Measurements from ENCODE around the gene FGFR1OP2.

GRCh38 chr12:26928661-26929060 lies 9.6 kb upstream of the FGFR1OP2 start:
- TF ChIP-seq, protein P1, sequence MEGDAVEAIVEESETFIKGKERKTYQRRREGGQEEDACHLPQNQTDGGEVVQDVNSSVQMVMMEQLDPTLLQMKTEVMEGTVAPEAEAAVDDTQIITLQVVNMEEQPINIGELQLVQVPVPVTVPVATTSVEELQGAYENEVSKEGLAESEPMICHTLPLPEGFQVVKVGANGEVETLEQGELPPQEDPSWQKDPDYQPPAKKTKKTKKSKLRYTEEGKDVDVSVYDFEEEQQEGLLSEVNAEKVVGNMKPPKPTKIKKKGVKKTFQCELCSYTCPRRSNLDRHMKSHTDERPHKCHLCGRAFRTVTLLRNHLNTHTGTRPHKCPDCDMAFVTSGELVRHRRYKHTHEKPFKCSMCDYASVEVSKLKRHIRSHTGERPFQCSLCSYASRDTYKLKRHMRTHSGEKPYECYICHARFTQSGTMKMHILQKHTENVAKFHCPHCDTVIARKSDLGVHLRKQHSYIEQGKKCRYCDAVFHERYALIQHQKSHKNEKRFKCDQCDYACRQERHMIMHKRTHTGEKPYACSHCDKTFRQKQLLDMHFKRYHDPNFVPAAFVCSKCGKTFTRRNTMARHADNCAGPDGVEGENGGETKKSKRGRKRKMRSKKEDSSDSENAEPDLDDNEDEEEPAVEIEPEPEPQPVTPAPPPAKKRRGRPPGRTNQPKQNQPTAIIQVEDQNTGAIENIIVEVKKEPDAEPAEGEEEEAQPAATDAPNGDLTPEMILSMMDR (conservative IDR thresholded peaks at IDR 0.05) = no peak
- no peak for TF ChIP-seq EZH2 (IDR thresholded peaks at IDR 0.05; ENCODE audit: low read depth)

Data from PC-9 (cell line).